ENCODE measurements around the gene SLC8A1.

GRCh38 chr2:40199771-40200170, 252.1 kb downstream of the SLC8A1 start:
- TF ChIP-seq CTCF (IDR thresholded peaks at IDR 0.05; ENCODE audit: borderline replicate concordance, extremely low read depth, low read length, poor library complexity, severe bottlenecking) = no peak
- no peak for TF ChIP-seq EZH2 (IDR thresholded peaks at IDR 0.05; ENCODE audit: borderline replicate concordance, low read depth, low read length, severe bottlenecking)
